GM19438 (cell line): Measurements from ENCODE around the gene FN3KRP.

ENCODE experiments used
- ATAC-seq: cut with Tn5 transposase; IDR thresholded peaks from one replicate; pipeline ENCODE4 v1.9.1; 2021; ENCODE audit warnings: low read depth; ENCODE audit not compliant: unreplicated experiment

The FN3KRP gene

GRCh38 chr17:82775001-82775823 lies 58.7 kb downstream of the FN3KRP start:
- ATAC-seq = no peak

- no peak for ATAC-seq
Observed at GRCh38 chr17:82776454-82776853, 59.9 kb downstream of the FN3KRP start.
